DMS153 treated with DMSO at 0.1 percent for 48 hours (cell line): ENCODE data around the gene WDR81.

Experiments
- DNase-seq: peaks from one replicate; lab custom pipeline; 2025; ENCODE audit not compliant: unreplicated experiment; lab: John Stamatoyannopoulos, UW

WDR81 gene

DNA sequence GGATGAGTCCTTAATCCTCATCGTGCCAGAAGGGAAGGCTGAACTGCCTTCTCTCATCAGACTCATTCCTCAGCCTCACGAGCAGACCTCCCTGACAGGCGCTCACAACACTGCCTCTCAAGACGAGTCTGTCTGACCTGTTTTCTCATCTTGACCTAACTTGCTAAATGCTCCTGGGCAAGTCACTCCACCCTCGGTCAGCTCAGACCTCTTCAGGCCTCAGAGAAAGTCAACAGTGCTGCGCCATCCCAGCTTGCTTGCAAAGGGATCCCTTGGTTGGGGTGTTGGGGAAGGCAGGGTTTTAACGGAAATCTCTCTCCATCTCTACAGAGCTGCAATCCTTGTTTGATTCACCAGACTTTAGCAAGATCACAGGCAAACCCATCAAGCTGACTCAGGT, 52.4 kb downstream of the WDR81 start:
- DNase-seq: no peak

DNA sequence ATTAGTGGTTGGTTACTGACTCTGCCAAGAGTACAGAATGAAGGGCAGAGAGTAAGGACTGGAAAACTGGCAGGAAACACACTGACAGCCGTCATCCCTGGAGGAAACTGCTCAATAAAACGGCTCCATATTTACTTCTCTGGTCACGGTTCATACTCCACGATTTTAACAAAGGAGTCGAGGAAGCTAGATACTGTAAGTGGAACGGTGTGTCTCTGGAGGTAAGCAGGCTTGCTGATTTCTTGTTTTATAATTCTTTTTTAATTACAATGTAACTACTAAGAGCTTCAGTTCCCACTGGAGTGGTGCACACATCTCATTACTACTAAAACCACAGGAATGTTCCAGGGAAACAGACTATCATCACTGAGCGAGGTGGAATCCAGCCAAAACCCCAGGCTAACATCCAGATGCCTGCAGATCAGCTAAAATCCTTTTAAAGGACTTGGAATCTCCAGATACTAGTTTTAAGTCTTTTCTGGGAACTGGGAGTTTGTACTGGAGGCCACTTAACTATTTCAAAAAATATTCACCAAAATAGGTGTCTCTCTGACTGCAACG, 55.1 kb downstream of the WDR81 start:
- DNase-seq: no peak

DNA sequence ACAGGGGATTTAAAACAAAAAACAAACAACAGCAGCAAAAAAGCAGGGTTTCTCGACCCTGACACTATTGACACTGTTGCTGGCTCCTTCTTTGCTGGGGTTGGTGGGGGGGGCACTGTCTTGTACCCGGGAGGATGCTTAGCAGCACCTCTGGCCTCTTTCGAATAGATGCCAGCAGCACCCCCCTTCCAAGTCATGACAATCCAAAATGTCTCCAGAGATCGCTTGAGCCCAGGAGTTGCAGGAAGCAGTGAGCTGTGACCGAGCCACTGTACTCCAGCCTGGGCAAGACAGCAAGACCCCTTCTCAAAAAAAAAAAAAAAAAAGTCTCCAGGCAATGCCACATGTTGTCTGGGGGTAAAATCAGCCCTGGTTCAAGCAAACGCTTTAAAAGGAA, 57.7 kb downstream of the WDR81 start:
- DNase-seq: no peak

DNA sequence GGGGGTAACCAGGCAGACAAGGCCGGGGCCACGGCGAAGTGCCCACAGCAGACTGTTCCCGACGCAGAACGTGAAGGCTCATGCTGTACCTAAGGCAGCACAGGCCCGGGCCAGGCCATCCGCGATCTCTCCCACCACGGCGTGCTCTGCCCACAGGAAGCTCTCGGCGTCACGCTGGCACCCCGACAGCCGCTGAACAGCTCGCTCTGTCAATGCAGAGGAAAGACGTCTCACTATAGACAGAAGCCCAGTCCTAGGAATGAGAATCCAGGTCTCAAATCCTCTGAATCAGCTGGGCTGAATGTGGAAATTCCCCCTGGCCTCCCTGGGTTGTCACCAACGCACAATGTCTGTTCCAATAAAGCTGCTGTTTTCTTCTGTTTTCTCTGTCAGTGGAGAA, 58.8 kb downstream of the WDR81 start:
- no peak for DNase-seq

DNA sequence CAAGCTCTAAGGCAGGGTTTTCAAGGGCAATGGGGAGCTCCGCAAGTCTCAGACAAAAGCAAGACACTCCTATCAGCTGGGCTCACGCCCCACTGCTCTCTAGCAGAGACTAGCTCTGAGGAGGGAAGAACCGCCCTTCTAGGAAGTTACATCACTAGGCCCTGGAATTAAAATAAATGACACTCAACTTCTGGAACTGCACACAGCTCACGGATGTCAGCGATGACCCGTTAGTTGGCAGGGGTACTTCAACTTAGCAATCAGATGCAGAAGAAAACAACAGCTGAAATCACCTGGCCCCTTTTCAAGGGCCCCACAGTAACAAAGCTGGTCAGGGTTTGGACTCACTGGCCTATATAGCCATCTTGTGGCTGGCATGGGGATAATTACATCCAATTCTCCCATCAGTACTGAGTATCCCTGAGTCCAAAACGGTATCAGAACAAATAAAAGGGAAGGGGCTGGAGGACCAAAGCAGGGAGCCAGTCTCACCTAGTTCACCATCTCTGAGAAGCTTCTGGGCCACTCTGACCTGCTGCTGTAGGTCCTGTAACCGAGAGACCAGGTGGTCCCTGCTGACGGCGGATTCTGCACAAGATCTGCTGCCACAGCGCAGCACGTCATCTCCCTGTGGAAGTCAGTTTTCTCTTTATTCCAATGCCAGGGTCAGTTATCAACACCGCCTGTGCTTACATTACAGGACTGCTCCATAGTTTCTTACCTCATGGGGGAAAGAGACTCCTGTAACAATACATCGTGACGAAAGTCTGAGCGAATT, 59.5 kb downstream of the WDR81 start:
- DNase-seq: no peak

DNA sequence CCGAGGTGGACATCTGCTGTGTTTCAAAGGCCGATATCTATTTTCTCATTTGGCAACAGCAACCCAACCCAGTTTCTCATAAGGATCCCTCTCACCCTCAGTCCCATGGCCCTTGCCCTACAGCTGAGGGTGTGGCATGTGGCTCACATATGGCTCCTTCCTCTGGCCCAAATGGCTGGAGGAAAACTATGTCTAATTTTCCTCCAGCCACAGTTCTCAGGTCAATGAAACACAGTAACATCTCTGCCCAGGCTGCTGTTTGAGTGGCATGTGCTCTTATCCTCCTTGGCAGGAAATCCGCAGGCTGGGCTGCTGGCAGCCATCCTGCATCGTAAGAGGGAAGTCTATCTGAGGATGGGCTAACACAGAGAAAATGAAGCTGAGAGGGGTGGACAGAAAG, 61.4 kb downstream of the WDR81 start:
- DNase-seq: no peak

DNA sequence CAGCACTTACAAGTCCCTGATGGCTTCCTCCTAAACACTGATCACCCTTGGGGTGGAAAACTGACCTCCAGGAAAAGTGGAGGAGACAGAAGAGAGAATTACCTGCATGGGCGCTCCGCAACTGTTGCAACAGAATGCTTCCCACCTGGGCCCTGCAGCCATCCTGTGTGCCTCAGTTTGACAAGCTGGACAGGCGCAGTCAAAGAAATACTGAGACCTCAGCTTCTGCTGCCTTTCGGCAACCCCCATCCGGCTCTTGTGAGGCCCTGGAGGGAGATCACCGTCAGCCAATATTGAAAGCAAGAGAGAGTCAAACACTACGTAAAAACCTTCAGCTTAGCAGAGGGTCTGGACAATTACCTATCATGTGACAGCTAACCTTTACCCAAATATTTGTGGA, 62.2 kb downstream of the WDR81 start:
- DNase-seq: no peak

DNA sequence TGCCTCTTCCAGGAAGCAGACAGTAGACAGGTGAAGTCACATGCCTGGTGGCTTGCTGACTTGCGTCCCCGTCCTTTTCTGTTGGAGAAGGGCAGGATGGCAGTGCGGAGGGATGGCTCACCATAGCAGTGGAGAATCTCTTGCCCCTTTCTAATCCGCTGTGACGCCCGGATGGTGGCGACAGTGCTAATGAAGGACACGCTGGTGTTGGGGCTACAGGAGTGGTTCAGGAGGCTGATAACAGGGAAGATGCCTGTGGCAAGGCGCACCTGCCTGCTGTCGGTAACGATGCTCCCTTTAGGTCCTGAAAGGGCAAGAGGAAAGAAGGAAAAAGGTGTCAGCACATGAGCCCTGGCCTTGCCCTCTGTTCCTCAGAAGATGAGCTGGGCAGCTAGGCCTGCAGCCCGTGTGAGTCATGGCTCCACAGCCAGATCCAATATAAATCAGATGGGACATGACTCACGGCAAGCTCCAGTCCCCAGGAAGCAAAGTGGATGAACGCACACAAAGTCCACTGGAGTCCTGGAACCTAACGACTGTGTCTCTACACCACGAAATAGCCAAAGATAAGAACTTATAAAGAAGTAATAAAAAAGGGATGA, 62.9 kb downstream of the WDR81 start:
- DNase-seq: no peak
